ENCODE results near the gene MAGED1. TPM values are rescaled to one million over a fixed set of nuclear protein-coding genes. Genes with fewer than 3 reads are reported as not detected.

Gene MAGED1
- total RNA-seq, 2 experiments from 2014 or later = 20.3 to 23.7 TPM

DNA sequence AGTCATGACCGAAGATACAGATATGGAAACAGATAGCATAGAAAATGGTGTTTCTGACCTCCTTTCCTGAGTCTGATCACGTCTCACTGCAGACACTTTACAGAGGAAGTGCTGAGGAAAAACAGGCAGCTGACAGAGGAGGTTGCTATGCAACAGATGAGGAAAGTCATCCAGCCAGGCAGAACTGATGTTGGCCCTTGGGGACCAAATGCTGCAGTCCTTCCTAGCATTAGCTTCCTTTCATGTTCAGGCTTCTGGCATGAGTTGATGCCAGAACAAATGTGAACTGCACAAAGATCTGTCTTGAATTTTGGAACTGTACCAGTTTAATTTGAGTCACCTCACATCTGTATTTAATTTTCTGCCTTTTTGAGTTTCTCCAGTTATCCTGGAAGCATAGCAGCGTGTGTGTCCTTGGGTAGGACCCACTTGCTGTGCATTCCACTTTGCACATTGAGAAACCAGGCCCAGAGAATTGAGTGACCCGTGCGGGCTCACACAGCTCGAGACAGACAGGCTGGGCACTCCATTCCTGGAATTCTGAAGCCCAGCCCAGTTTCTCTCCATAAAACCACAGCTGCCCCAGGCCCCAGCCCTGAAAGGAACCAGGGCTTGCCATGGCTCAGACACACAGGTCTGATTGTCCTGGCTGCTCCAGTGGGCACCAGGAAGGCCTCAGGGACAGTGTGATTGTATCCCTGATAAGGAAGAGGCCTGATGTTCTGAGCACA lies 1.4 kb upstream of the MAGED1 start:
- DNase-seq (peak in 3 of 14 experiments; percentile 4 to 8 (median 4)), ATAC-seq (ENCODE audit: poor library complexity) (no peak)
- TF ChIP-seq, protein P1, sequence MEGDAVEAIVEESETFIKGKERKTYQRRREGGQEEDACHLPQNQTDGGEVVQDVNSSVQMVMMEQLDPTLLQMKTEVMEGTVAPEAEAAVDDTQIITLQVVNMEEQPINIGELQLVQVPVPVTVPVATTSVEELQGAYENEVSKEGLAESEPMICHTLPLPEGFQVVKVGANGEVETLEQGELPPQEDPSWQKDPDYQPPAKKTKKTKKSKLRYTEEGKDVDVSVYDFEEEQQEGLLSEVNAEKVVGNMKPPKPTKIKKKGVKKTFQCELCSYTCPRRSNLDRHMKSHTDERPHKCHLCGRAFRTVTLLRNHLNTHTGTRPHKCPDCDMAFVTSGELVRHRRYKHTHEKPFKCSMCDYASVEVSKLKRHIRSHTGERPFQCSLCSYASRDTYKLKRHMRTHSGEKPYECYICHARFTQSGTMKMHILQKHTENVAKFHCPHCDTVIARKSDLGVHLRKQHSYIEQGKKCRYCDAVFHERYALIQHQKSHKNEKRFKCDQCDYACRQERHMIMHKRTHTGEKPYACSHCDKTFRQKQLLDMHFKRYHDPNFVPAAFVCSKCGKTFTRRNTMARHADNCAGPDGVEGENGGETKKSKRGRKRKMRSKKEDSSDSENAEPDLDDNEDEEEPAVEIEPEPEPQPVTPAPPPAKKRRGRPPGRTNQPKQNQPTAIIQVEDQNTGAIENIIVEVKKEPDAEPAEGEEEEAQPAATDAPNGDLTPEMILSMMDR (IDR thresholded peaks at IDR 0.05) = no peak
- H3K27me3 ChIP-seq (ENCODE audit: control insufficient read depth in 1 of 2, insufficient read depth in 2 of 2, low read length in 2 of 2) = no peaks in the 10 kb centered on the region
- H3K27ac ChIP-seq (ENCODE audit: low read depth in 1 of 2, low read length in 2 of 2) = peak overlapping the region in 1 of 2 donors; percentile 41
- H3K9me3 ChIP-seq (ENCODE audit: control insufficient read depth in 1 of 2, insufficient read depth in 1 of 2, low read length in 2 of 2) = no peaks in the 10 kb centered on the region
- Mint-ChIP-seq H3K27ac (peak overlapping the region; percentile 78), H3K4me3 (peak overlapping the region; percentile 30), H3K36me3 (ENCODE audit: low read depth) (no peaks in the 10 kb centered on the region), H3K27me3 (no peaks in the 10 kb centered on the region), H3K4me1 (ENCODE audit: low read depth) (peaks cover 28% of the 10 kb centered on the region), H3K9me3 (no peaks in the 10 kb centered on the region)
- ChIA-PET POLR2A (interaction anchor here (0.7 kb wide), 1 partner anchor 149 kb away, joined by 3 read pairs; the partner anchor contains the start of gene GSPT2), CTCF (no interaction called here)
- H3K4me1 ChIP-seq (ENCODE audit: insufficient read depth, low read length) = peaks cover 25% of the 10 kb centered on the region
- no peak overlapping the region for H3K4me3 ChIP-seq (ENCODE audit: low read length)
- H3K36me3 ChIP-seq (ENCODE audit: insufficient read depth, low read length) = no peaks in the 10 kb centered on the region
- intact Hi-C loops (cut with DNase I, micrococcal nuclease) = loop anchor here in 1 of 2 experiments (5.0 kb wide), 1 partner anchor 370 kb away; no protein-coding TSS in a partner anchor

- H3K27me3 Mint-ChIP-seq = no peaks in the 10 kb centered on the region
- CTCF ChIA-PET = no interaction called here
Observed at GRCh38 chrX:51893931-51894696, 691 bp downstream of the MAGED1 start.

More at GRCh38 chrX:51893931-51894696, 691 bp downstream of the MAGED1 start:
- POLR2A ChIA-PET = interaction anchor here (1.4 to 2.4 kb wide), 2 partner anchors 8 to 368 kb away, joined by 3 to 8 read pairs; no protein-coding TSS in a partner anchor
- H3K4me1 Mint-ChIP-seq (ENCODE audit: low read depth) = peaks cover 28% of the 10 kb centered on the region
- no peak for ATAC-seq (ENCODE audit: poor library complexity)
- peak overlapping the region; percentile 95 for H3K4me3 Mint-ChIP-seq
- Histone ChIP-seq H3K9me3 (ENCODE audit: control insufficient read depth in 1 of 2, insufficient read depth in 1 of 2, low read length in 2 of 2) (no peaks in the 10 kb centered on the region), H3K27me3 (ENCODE audit: control insufficient read depth in 1 of 2, insufficient read depth in 2 of 2, low read length in 2 of 2) (no peaks in the 10 kb centered on the region), H3K27ac (ENCODE audit: low read depth in 1 of 2, low read length in 2 of 2) (peak overlapping the region in 1 of 2 donors; percentile 41), H3K36me3 (ENCODE audit: insufficient read depth, low read length) (peaks cover 6% of the 10 kb centered on the region), H3K4me1 (ENCODE audit: insufficient read depth, low read length) (peaks cover 25% of the 10 kb centered on the region), H3K4me3 (ENCODE audit: low read length) (peak overlapping the region; percentile 65)
- H3K27ac Mint-ChIP-seq = peak overlapping the region; percentile 78
- TF ChIP-seq, protein P1 (IDR thresholded peaks at IDR 0.05) = no peak
- H3K9me3 Mint-ChIP-seq = no peaks in the 10 kb centered on the region
- intact Hi-C loops (cut with DNase I, micrococcal nuclease) = loop anchor here in 1 of 2 experiments (5.0 kb wide), 1 partner anchor 368 kb away; no protein-coding TSS in a partner anchor
- H3K36me3 Mint-ChIP-seq (ENCODE audit: low read depth) = peaks cover 13% of the 10 kb centered on the region
- DNase-seq = peak in 4 of 14 experiments; percentile 1 to 23 (median 18)
